Upper lobe of right lung (tissue), 1 donor: Measurements from ENCODE around the gene PLXNA1. TPM values are rescaled to one million over a fixed set of nuclear protein-coding genes. Genes with fewer than 3 reads are reported as not detected.

Experiments
- ATAC-seq: fragments of 200-7000 bp; cut with Tn5 transposase; one replicate; pipeline ENCODE4 v1.9.1; 2020; ENCODE audit warnings: mild to moderate bottlenecking, moderate library complexity
- DNase-seq: peaks from one replicate; pipeline ENCODE4 v3.0.0-alpha.2; 2020
- H3K27ac ChIP-seq: fragments of 200-600 bp; one replicate; pipeline ENCODE4 v1.8.0; 2022
- H3K27me3 ChIP-seq: fragments of 200-600 bp; one replicate; pipeline ENCODE4 v1.8.0; 2022; ENCODE audit warnings: mild to moderate bottlenecking
- H3K36me3 ChIP-seq: fragments of 200-600 bp; one replicate; pipeline ENCODE4 v1.8.0; 2022
- H3K4me1 ChIP-seq: fragments of 200-600 bp; one replicate; pipeline ENCODE4 v1.8.0; 2022
- H3K4me3 ChIP-seq: fragments of 200-600 bp; one replicate; pipeline ENCODE4 v1.8.0; 2022; ENCODE audit warnings: mild to moderate bottlenecking
- H3K9me3 ChIP-seq: fragments of 200-600 bp; one replicate; pipeline ENCODE4 v1.8.0; 2022
- CTCF ChIP-seq: fragments of 200-600 bp; IDR thresholded peaks from one replicate; pipeline ENCODE4 v1.8.0; 2022; ENCODE audit warnings: antibody characterized with exemption
- intact Hi-C: fragments of 100-400 bp; cut with DNase I; formaldehyde crosslinking; loops from one replicate; pipeline ENCODE4 v1.11.0; 2022
- total RNA-seq: library from RNA; stranded (reverse); fragmentation: NEBNext Ultra II Directional; extraction: Animal tissue kit (Norgen Biotek cat#: 25700); gene quantifications from one replicate; pipeline ENCODE4 v1.2.1, GENCODE V29; 2021
- donor health status: DM: no; HTN: yes; CAD: no; lungs with severe emphysema.

The PLXNA1 gene
- total RNA-seq, 1 donor from 2014 or later, result 53.5 TPM

GRCh38 chr3:127016043-127016343, 33.1 kb downstream of the PLXNA1 start:
- Histone ChIP-seq H3K36me3 (peaks cover 69% of the 10 kb centered on the region), H3K9me3 (no peaks in the 10 kb centered on the region), H3K27me3 (no peaks in the 10 kb centered on the region), H3K4me3 (no peak overlapping the region), H3K27ac (no peak overlapping the region), H3K4me1 (no peaks in the 10 kb centered on the region)
- ATAC-seq (no peak), DNase-seq (no peak)
- intact Hi-C loops, result no loop called here
- no peak for TF ChIP-seq CTCF

GRCh38 chr3:127016461-127016860, 33.5 kb downstream of the PLXNA1 start:
- Histone ChIP-seq H3K4me1 (no peaks in the 10 kb centered on the region), H3K27ac (no peak overlapping the region), H3K36me3 (peaks cover 74% of the 10 kb centered on the region), H3K9me3 (no peaks in the 10 kb centered on the region), H3K4me3 (no peak overlapping the region), H3K27me3 (no peaks in the 10 kb centered on the region)
- ATAC-seq, result no peak
- TF ChIP-seq CTCF, result no peak
- no peak for DNase-seq
- intact Hi-C loops, result no loop called here

- no peak for ATAC-seq
- Histone ChIP-seq H3K4me1 (no peaks in the 10 kb centered on the region), H3K4me3 (no peak overlapping the region), H3K27me3 (no peaks in the 10 kb centered on the region), H3K36me3 (peaks cover 79% of the 10 kb centered on the region), H3K27ac (no peak overlapping the region), H3K9me3 (no peaks in the 10 kb centered on the region)
- no peak for TF ChIP-seq CTCF
- no peak for DNase-seq
- intact Hi-C loops, result no loop called here
Observed at GRCh38 chr3:127017229-127017628, 34.3 kb downstream of the PLXNA1 start.

GRCh38 chr3:127017781-127018180, 34.9 kb downstream of the PLXNA1 start:
- Histone ChIP-seq H3K4me3 (no peak overlapping the region), H3K27ac (no peak overlapping the region), H3K4me1 (no peaks in the 10 kb centered on the region), H3K9me3 (no peaks in the 10 kb centered on the region), H3K36me3 (peaks cover 79% of the 10 kb centered on the region), H3K27me3 (no peaks in the 10 kb centered on the region)
- TF ChIP-seq CTCF, result no peak
- DNase-seq (no peak), ATAC-seq (no peak)
- intact Hi-C loops, result no loop called here

GRCh38 chr3:127018306-127018828, 35.5 kb downstream of the PLXNA1 start:
- H3K27me3 ChIP-seq, result no peaks in the 10 kb centered on the region
- no peak for TF ChIP-seq CTCF
- intact Hi-C loops, result no loop called here
- H3K9me3 ChIP-seq, result no peaks in the 10 kb centered on the region
- H3K27ac ChIP-seq, result no peak overlapping the region
- no peaks in the 10 kb centered on the region for H3K4me1 ChIP-seq
- no peak for ATAC-seq
- no peak overlapping the region for H3K4me3 ChIP-seq
- no peak for DNase-seq
- peaks cover 79% of the 10 kb centered on the region for H3K36me3 ChIP-seq

- peaks cover 78% of the 10 kb centered on the region for H3K36me3 ChIP-seq
- no peaks in the 10 kb centered on the region for H3K4me1 ChIP-seq
- DNase-seq (no peak), ATAC-seq (no peak)
- intact Hi-C loops, result no loop called here
- no peak overlapping the region for H3K4me3 ChIP-seq
- H3K9me3 ChIP-seq, result no peaks in the 10 kb centered on the region
- H3K27ac ChIP-seq, result no peak overlapping the region
- TF ChIP-seq CTCF, result no peak
- H3K27me3 ChIP-seq, result no peaks in the 10 kb centered on the region
Observed at GRCh38 chr3:127019449-127019848, 36.5 kb downstream of the PLXNA1 start.
